Measurements from ENCODE around the gene LITAFD.

The LITAFD gene

GRCh38 chr16:8853611-8854010 lies 28.5 kb upstream of the LITAFD start:
- no peak overlapping the region for H3K27ac ChIP-seq
- H3K36me3 ChIP-seq: peaks cover 31 to 91% (median 72%) of the 10 kb centered on the region in 3 donors
- peaks cover 0 to 8% (median 7%) of the 10 kb centered on the region in 4 donors for H3K4me1 ChIP-seq
- TF ChIP-seq CTCF (IDR thresholded peaks at IDR 0.05): no peak
- intact Hi-C loops (cut with DNase I; ENCODE audit: low total_unique reads): no loop called here
- no peak for DNase-seq
- no peaks in the 10 kb centered on the region for H3K9me3 ChIP-seq
- no peaks in the 10 kb centered on the region for H3K27me3 ChIP-seq
- H3K4me3 ChIP-seq: no peak overlapping the region

DNA sequence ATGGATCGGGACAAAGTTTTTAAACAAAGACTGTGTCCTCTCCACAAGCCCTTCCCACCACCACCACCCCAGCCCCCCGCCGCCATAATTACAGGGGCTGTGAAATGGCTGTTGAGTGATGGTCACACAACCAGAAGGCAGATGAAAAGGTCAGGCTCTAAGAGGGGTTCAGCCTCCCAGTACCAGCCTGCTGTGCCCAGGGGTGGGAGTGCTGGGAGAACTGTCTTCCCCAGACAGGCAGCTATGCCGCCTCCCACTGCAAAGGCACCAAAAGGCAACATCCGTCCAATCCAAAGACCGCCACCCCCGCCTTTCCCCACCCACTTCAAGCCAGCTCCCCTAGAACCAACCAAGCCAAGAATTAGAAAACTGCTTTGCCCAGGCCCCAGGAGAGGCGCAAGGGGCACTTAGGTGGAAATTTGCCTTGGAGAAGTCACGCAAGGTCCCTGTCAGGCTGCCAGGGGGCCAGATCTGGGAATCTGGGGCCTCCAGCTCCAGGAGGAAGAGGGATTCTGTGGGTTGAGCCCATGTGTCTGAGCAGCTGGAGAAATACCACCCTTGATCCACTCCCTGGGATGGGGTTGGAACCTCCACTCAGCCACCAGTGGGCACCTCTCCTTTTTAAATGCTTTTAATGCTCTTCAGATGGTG lies 27.7 kb upstream of the LITAFD start:
- no peak for TF ChIP-seq CTCF (IDR thresholded peaks at IDR 0.05)
- Histone ChIP-seq H3K9me3 (no peaks in the 10 kb centered on the region), H3K27me3 (no peaks in the 10 kb centered on the region), H3K4me3 (no peak overlapping the region), H3K36me3 (peaks cover 32 to 91% (median 74%) of the 10 kb centered on the region in 3 donors), H3K27ac (no peak overlapping the region), H3K4me1 (peaks cover 0 to 10% (median 7%) of the 10 kb centered on the region in 4 donors)
- peak in 1 of 2 donors; percentile 7 for DNase-seq
- intact Hi-C loops (cut with DNase I; ENCODE audit: low total_unique reads): no loop called here

DNA sequence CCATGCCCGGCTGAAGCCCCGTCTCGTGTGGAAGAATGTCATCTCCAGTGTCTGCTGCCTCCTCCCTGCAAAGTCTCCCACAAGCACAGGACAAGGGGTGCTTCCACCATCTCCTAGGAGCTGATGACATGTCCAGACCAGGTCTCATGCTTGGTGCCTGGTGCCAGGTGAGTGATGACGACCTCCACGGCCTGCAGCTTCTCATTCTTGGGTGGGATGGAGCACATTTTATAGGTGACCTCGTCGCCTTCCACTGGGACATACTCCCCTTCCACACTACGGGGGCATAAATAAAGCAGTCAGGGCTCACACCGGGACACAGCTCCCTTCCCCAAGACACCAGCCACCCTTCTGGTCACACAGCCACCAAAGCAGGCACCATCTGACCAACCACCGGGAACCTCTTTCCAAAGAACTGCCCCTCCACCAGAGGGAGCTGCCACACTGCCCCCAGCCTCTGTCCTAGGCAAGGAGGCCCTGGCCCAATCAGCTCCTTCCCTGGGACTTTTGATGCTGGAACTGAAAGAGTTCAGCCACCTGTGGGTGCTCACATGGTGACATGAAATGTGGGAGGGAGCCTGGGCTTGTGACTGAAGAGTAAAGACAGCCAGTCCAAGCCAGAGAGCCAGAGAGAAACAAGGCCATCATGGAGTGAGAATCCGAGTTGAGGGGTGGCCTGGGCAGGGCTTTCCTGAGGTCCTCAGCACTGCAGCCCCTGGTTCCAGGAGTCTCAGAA lies 26.9 kb upstream of the LITAFD start:
- Histone ChIP-seq H3K9me3 (no peaks in the 10 kb centered on the region), H3K36me3 (peaks cover 29 to 83% (median 66%) of the 10 kb centered on the region in 3 donors), H3K27ac (no peak overlapping the region), H3K27me3 (no peaks in the 10 kb centered on the region), H3K4me1 (peaks cover 0 to 14% (median 9%) of the 10 kb centered on the region in 4 donors), H3K4me3 (no peak overlapping the region)
- peak in 1 of 2 donors; percentile 16 for DNase-seq
- no peak for TF ChIP-seq CTCF (IDR thresholded peaks at IDR 0.05)
- intact Hi-C loops (cut with DNase I; ENCODE audit: low total_unique reads): no loop called here

GRCh38 chr16:8855972-8856371 lies 26.2 kb upstream of the LITAFD start:
- Histone ChIP-seq H3K4me3 (no peak overlapping the region), H3K4me1 (peaks cover 0 to 17% (median 9%) of the 10 kb centered on the region in 4 donors), H3K27ac (no peak overlapping the region), H3K36me3 (peaks cover 29 to 76% (median 64%) of the 10 kb centered on the region in 3 donors), H3K27me3 (no peaks in the 10 kb centered on the region), H3K9me3 (no peaks in the 10 kb centered on the region)
- no peak for TF ChIP-seq CTCF (IDR thresholded peaks at IDR 0.05)
- intact Hi-C loops (cut with DNase I; ENCODE audit: low total_unique reads): no loop called here
- peak in 1 of 2 donors; percentile 10 for DNase-seq

DNA sequence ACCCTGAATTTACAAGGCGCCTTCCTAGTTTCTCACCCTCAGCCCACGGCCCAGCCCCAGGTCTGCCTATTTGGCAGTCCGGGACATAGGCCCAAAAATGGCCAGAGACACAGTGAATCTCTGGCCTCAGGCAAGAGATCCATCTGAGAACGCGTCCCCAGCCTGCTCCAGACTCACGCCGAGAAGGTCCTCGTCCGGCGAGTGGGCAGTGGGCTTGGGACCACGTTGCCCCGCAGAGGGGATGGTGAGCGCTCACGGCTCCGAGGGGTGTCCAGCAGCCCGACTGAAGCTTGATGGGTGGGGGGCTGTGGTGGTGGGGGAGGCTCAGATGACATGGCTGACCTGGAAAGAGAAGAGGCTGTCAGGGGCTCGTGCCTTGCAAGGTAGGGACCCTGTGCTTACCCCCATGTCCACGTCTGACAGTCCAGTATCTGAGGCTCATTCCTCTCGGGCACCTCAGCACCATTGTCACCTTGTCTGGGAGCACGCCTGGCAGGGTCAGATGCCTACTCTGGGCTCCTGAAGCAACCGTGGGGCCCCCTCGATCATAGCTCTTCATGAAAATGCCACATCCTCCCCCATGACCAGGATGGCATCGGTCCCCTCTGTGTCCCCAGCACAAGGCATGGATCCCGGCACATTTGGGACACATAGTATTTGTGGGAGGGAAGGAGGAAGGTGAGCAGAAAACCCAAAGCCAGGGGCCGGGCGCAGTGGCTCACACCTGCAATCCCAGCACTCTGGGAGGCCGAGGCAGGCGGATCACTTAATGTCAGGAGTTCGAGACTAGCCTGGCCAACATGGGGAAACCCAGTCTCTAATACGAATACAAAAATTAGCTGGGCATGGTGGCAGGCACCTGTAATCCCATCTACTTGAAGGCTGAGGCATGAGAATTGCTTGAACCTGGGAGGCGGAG lies 22.9 kb upstream of the LITAFD start:
- no peaks in the 10 kb centered on the region for H3K27me3 ChIP-seq
- intact Hi-C loops (cut with DNase I; ENCODE audit: low total_unique reads): no loop called here
- DNase-seq: no peak
- no peak for TF ChIP-seq CTCF (IDR thresholded peaks at IDR 0.05)
- no peaks in the 10 kb centered on the region for H3K9me3 ChIP-seq
- H3K4me1 ChIP-seq: peaks cover 0 to 50% (median 25%) of the 10 kb centered on the region in 4 donors
- H3K27ac ChIP-seq: peak overlapping the region in 1 of 2 donors; percentile 64
- peaks cover 28 to 47% (median 45%) of the 10 kb centered on the region in 3 donors for H3K36me3 ChIP-seq
- H3K4me3 ChIP-seq: no peak overlapping the region

All from tibial artery (tissue), 4 donors.